HEK293 (cell line): ENCODE measurements around the gene COMMD10.
A peak's percentile ranks its signal among the peaks of the same experiment; 100 is the strongest.

Experiments used
- CTCF ChIP-seq: fragments of 450-650 bp; formaldehyde crosslinking; IDR thresholded peaks from 2 replicates; pipeline ENCODE4 v1.5.1; 2016; ENCODE audit warnings: missing biosample characterization, missing genetic modification characterization
- ELK4 ChIP-seq: IDR thresholded peaks from 2 replicates; pipeline ENCODE4 v1.6.1; 2011; ENCODE audit warnings: mild to moderate bottlenecking, low read depth, low read length, borderline replicate concordance
- GLIS1 ChIP-seq: fragments of 450-650 bp; formaldehyde crosslinking; IDR thresholded peaks from 2 replicates; pipeline ENCODE4 v1.5.1; 2016; ENCODE audit warnings: missing biosample characterization, missing genetic modification characterization
- PRDM1 ChIP-seq: fragments of 450-650 bp; formaldehyde crosslinking; IDR thresholded peaks from 2 replicates; pipeline ENCODE4; 2016; ENCODE audit warnings: missing biosample characterization, missing genetic modification characterization
- PRDM10 ChIP-seq: fragments of 450-650 bp; formaldehyde crosslinking; IDR thresholded peaks from 2 replicates; pipeline ENCODE4 v1.5.1; 2016; ENCODE audit warnings: missing biosample characterization, missing genetic modification characterization
- SETDB1 ChIP-seq: IDR thresholded peaks from one replicate; pipeline ENCODE4 v1.6.1; 2017; ENCODE audit warnings: mild to moderate bottlenecking, low read length, moderate library complexity, mixed read lengths; ENCODE audit not compliant: insufficient read length
- ZNF302 ChIP-seq: fragments of 450-650 bp; formaldehyde crosslinking; IDR thresholded peaks from 2 replicates; pipeline ENCODE4 v1.5.1; 2016; ENCODE audit warnings: missing biosample characterization, missing genetic modification characterization, low read depth
- ZNF416 ChIP-seq: fragments of 450-650 bp; formaldehyde crosslinking; IDR thresholded peaks from 2 replicates; pipeline ENCODE4 v1.5.1; 2016; ENCODE audit warnings: missing biosample characterization, missing genetic modification characterization
- ZNF501 ChIP-seq: fragments of 450-650 bp; formaldehyde crosslinking; IDR thresholded peaks from 2 replicates; pipeline ENCODE4 v1.5.1; 2016; ENCODE audit warnings: missing biosample characterization, missing genetic modification characterization
- ZNF624 ChIP-seq: fragments of 450-650 bp; formaldehyde crosslinking; IDR thresholded peaks from 2 replicates; pipeline ENCODE4 v1.5.1; 2017; ENCODE audit warnings: missing biosample characterization, missing genetic modification characterization
- ZNF639 ChIP-seq: fragments of 450-650 bp; formaldehyde crosslinking; IDR thresholded peaks from 2 replicates; pipeline ENCODE4 v1.5.1; 2016; ENCODE audit warnings: missing biosample characterization, missing genetic modification characterization
- ZNF777 ChIP-seq: fragments of 450-650 bp; formaldehyde crosslinking; IDR thresholded peaks from 2 replicates; pipeline ENCODE4 v1.5.1; 2017; ENCODE audit warnings: missing biosample characterization, missing genetic modification characterization, borderline replicate concordance
- ZNF792 ChIP-seq: fragments of 450-650 bp; formaldehyde crosslinking; IDR thresholded peaks from 2 replicates; pipeline ENCODE4 v1.5.1; 2016; ENCODE audit warnings: missing biosample characterization, missing genetic modification characterization

- peak; percentile 32 for TF ChIP-seq SETDB1
- no peak for TF ChIP-seq ELK4
- TF ChIP-seq CTCF (tag by site-specific recombination) = no peak
- TF ChIP-seq ZNF777 = no peak
- TF ChIP-seq ZNF792 = no peak
- no peak for TF ChIP-seq ZNF416 (tag by site-specific recombination)
- no peak for TF ChIP-seq ZNF302 (tag by site-specific recombination)
- TF ChIP-seq ZNF639 (tag by site-specific recombination) = no peak
- no peak for TF ChIP-seq ZNF501 (tag by site-specific recombination)
- TF ChIP-seq ZNF624 (tag by site-specific recombination) = no peak
- TF ChIP-seq PRDM10 (tag by site-specific recombination) = no peak
- TF ChIP-seq PRDM1 (tag by site-specific recombination) = no peak
- no peak for TF ChIP-seq GLIS1 (tag by site-specific recombination)
Measured at GRCh38 chr5:116308391-116308790, 223.6 kb downstream of the COMMD10 start.
